ENCODE results near the gene ZNF710. TPM values are rescaled to one million over a fixed set of nuclear protein-coding genes. Genes with fewer than 3 reads are reported as not detected.

Gene ZNF710
- total RNA-seq, 1 experiment from 2014 or later: 5.6 TPM

- DNase-seq (ENCODE audit: low read depth): peak; percentile 20
These were observed 37.0 kb downstream of the ZNF710 start for GRCh38 chr15:90037961-90038631.

GRCh38 chr15:90038632-90039095 lies 37.5 kb downstream of the ZNF710 start:
- no peak for DNase-seq (ENCODE audit: low read depth)

- peak; percentile 80 for DNase-seq (ENCODE audit: low read depth)
These were observed 38.9 kb downstream of the ZNF710 start for GRCh38 chr15:90039996-90040395.

GRCh38 chr15:90040618-90041017 lies 39.5 kb downstream of the ZNF710 start:
- DNase-seq (ENCODE audit: low read depth): no peak

GRCh38 chr15:90042356-90042755 lies 41.2 kb downstream of the ZNF710 start:
- DNase-seq (ENCODE audit: low read depth): no peak

GRCh38 chr15:90042766-90043529 lies 41.8 kb downstream of the ZNF710 start:
- no peak for DNase-seq (ENCODE audit: low read depth)

- no peak for DNase-seq (ENCODE audit: low read depth)
These were observed 42.4 kb downstream of the ZNF710 start for GRCh38 chr15:90043530-90044010.

GRCh38 chr15:90044191-90044590 lies 43.1 kb downstream of the ZNF710 start:
- no peak for DNase-seq (ENCODE audit: low read depth)

GRCh38 chr15:90044916-90045371 lies 43.8 kb downstream of the ZNF710 start:
- no peak for DNase-seq (ENCODE audit: low read depth)

GRCh38 chr15:90046289-90046688 lies 45.2 kb downstream of the ZNF710 start:
- DNase-seq (ENCODE audit: low read depth): no peak

- DNase-seq (ENCODE audit: low read depth): no peak
These were observed 45.8 kb downstream of the ZNF710 start for GRCh38 chr15:90046911-90047392.

- no peak for DNase-seq (ENCODE audit: low read depth)
These were observed 46.9 kb downstream of the ZNF710 start for GRCh38 chr15:90047956-90048575.

GRCh38 chr15:90049030-90049429 lies 47.9 kb downstream of the ZNF710 start:
- no peak for DNase-seq (ENCODE audit: low read depth)

GRCh38 chr15:90049666-90050604 lies 48.8 kb downstream of the ZNF710 start:
- DNase-seq (ENCODE audit: low read depth): no peak

GRCh38 chr15:90051874-90052273 lies 50.8 kb downstream of the ZNF710 start:
- DNase-seq (ENCODE audit: low read depth): no peak

- DNase-seq (ENCODE audit: low read depth): no peak
These were observed 52.8 kb downstream of the ZNF710 start for GRCh38 chr15:90053685-90054466.

- no peak for DNase-seq (ENCODE audit: low read depth)
These were observed 53.5 kb downstream of the ZNF710 start for GRCh38 chr15:90054618-90055097.

- no peak for DNase-seq (ENCODE audit: low read depth)
These were observed 54.1 kb downstream of the ZNF710 start for GRCh38 chr15:90055182-90055581.

GRCh38 chr15:90056529-90056928 lies 55.4 kb downstream of the ZNF710 start:
- no peak for DNase-seq (ENCODE audit: low read depth)

- DNase-seq (ENCODE audit: low read depth): no peak
These were observed 57.2 kb downstream of the ZNF710 start for GRCh38 chr15:90058308-90058707.
